Calu3 (cell line): ENCODE results near the gene RPUSD1. TPM values are rescaled to one million over a fixed set of nuclear protein-coding genes. Genes with fewer than 3 reads are reported as not detected.

Source experiments
- BruUV-seq: library from RNA; stranded (reverse); fragments of 400-500 nt; replicated peaks from 2 replicates; lab custom pipeline; 2021; lab: Mats Ljungman, UMichigan
- CTCF ChIA-PET: fragments of 300-600 bp; sonication (Branson Sonifier 250); formaldehyde crosslinking; loops from one replicate; lab custom pipeline; 2022; ENCODE audit warnings: antibody characterized with exemption; lab: Charles Lee
- DNase-seq: peaks from one replicate; pipeline ENCODE4 v3.0.0; 2022
- H3K27ac Mint-ChIP-seq: one replicate; pipeline ENCODE4 v1.8.0; 2022; ENCODE audit warnings: mixed read lengths; ENCODE audit not compliant: unreplicated experiment
- H3K27me3 Mint-ChIP-seq: one replicate; pipeline ENCODE4 v1.8.0; 2022; ENCODE audit warnings: mixed read lengths; ENCODE audit not compliant: unreplicated experiment
- H3K36me3 Mint-ChIP-seq: one replicate; pipeline ENCODE4 v1.8.0; 2022; ENCODE audit warnings: mild to moderate bottlenecking, moderate library complexity, mixed read lengths; ENCODE audit not compliant: insufficient read depth, unreplicated experiment
- H3K4me1 Mint-ChIP-seq: one replicate; pipeline ENCODE4 v1.8.0; 2022; ENCODE audit warnings: mild to moderate bottlenecking, low read depth, mixed read lengths; ENCODE audit not compliant: unreplicated experiment
- H3K4me3 Mint-ChIP-seq: one replicate; pipeline ENCODE4 v1.8.0; 2022; ENCODE audit warnings: mild to moderate bottlenecking, low read depth, moderate library complexity, mixed read lengths; ENCODE audit not compliant: unreplicated experiment
- H3K9me3 Mint-ChIP-seq: one replicate; pipeline ENCODE4 v1.8.0; 2022; ENCODE audit warnings: low read depth, mixed read lengths; ENCODE audit not compliant: unreplicated experiment
- CTCF ChIP-seq: fragments of 200-600 bp; IDR thresholded peaks from one replicate; pipeline ENCODE4 v1.8.0; 2022; ENCODE audit warnings: antibody characterized with exemption; ENCODE audit not compliant: unreplicated experiment
- intact Hi-C: fragments of 100-400 bp; cut with micrococcal nuclease; formaldehyde crosslinking; loops from one replicate; pipeline ENCODE4 v1.10.0; 2022; ENCODE audit not compliant: unreplicated experiment
- total RNA-seq: library from RNA; stranded (reverse); gene quantifications from 2 replicates; pipeline ENCODE4 v1.2.3, GENCODE V29; 2022

Gene RPUSD1
- total RNA-seq, 1 experiment from 2014 or later = 47.5 TPM

- Mint-ChIP-seq H3K4me1 (no peaks in the 10 kb centered on the region), H3K36me3 (peaks cover 5% of the 10 kb centered on the region), H3K4me3 (no peak overlapping the region), H3K27ac (no peak overlapping the region), H3K9me3 (no peaks in the 10 kb centered on the region), H3K27me3 (peaks cover 83% of the 10 kb centered on the region)
- no TSS peak for BruUV-seq
- CTCF ChIA-PET = interaction anchor here (0.6 kb wide), 1 partner anchor 9 kb away, joined by 3 read pairs; no protein-coding TSS in a partner anchor
- intact Hi-C loops = no loop called here
- no peak for DNase-seq
- TF ChIP-seq CTCF = no peak
Measured at GRCh38 chr16:830107-830870, 42.1 kb upstream of the RPUSD1 start.

- Mint-ChIP-seq H3K9me3 (no peaks in the 10 kb centered on the region), H3K4me1 (no peaks in the 10 kb centered on the region), H3K27ac (no peak overlapping the region), H3K36me3 (no peaks in the 10 kb centered on the region), H3K4me3 (no peak overlapping the region), H3K27me3 (peaks cover 82% of the 10 kb centered on the region)
- CTCF ChIA-PET = no interaction called here
- no peak for TF ChIP-seq CTCF
- intact Hi-C loops = no loop called here
- no TSS peak for BruUV-seq
- no peak for DNase-seq
Measured at GRCh38 chr16:828891-829290, 40.7 kb upstream of the RPUSD1 start.

GRCh38 chr16:827513-827912 lies 39.3 kb upstream of the RPUSD1 start:
- no peak for DNase-seq
- H3K27me3 Mint-ChIP-seq = peaks cover 76% of the 10 kb centered on the region
- no peaks in the 10 kb centered on the region for H3K4me1 Mint-ChIP-seq
- no peaks in the 10 kb centered on the region for H3K36me3 Mint-ChIP-seq
- BruUV-seq = no TSS peak
- no peak overlapping the region for H3K27ac Mint-ChIP-seq
- no peak overlapping the region for H3K4me3 Mint-ChIP-seq
- CTCF ChIA-PET = no interaction called here
- H3K9me3 Mint-ChIP-seq = no peaks in the 10 kb centered on the region
- intact Hi-C loops = no loop called here
- no peak for TF ChIP-seq CTCF

- no peaks in the 10 kb centered on the region for H3K36me3 Mint-ChIP-seq
- H3K4me1 Mint-ChIP-seq = no peaks in the 10 kb centered on the region
- no TSS peak for BruUV-seq
- H3K9me3 Mint-ChIP-seq = no peaks in the 10 kb centered on the region
- no peak for DNase-seq
- intact Hi-C loops = no loop called here
- H3K4me3 Mint-ChIP-seq = no peak overlapping the region
- TF ChIP-seq CTCF = no peak
- peaks cover 69% of the 10 kb centered on the region for H3K27me3 Mint-ChIP-seq
- CTCF ChIA-PET = no interaction called here
- H3K27ac Mint-ChIP-seq = no peak overlapping the region
Measured at GRCh38 chr16:825341-826061, 37.3 kb upstream of the RPUSD1 start.
